Measurements from ENCODE around the gene FRMD4B.

FRMD4B gene

GRCh38 chr3:69328103-69328962 lies 57.6 kb downstream of the FRMD4B start:
- Histone ChIP-seq H3K27ac (replicated peaks) (no peak overlapping the region), H3K4me3 (replicated peaks; ENCODE audit: insufficient read depth, low read length) (no peak overlapping the region), H3K27me3 (ENCODE audit: insufficient read depth, poor library complexity, severe bottlenecking) (no peaks in the 10 kb centered on the region)
- no peak for DNase-seq (ENCODE audit: low read depth in 1 of 2, low spot score in 1 of 2)
- TF ChIP-seq REST (IDR thresholded peaks at IDR 0.05; ENCODE audit: insufficient replicate concordance, low read depth) (no peak), GABPA (IDR thresholded peaks at IDR 0.05; ENCODE audit: low read depth) (no peak), SPI1 (IDR thresholded peaks at IDR 0.05; ENCODE audit: borderline replicate concordance, low read depth) (no peak), POLR2AphosphoS5 (IDR thresholded peaks at IDR 0.05; ENCODE audit: low read depth) (no peak), CTCF (IDR thresholded peaks at IDR 0.05; ENCODE audit: insufficient read depth, low read length) (no peak)

GRCh38 chr3:69326855-69327300 lies 59.0 kb downstream of the FRMD4B start:
- peak in 1 of 2 experiments; percentile 19 for DNase-seq (ENCODE audit: low read depth in 1 of 2, low spot score in 1 of 2)
- Histone ChIP-seq H3K27ac (replicated peaks) (peak overlapping the region; percentile 45), H3K4me3 (replicated peaks; ENCODE audit: insufficient read depth, low read length) (no peak overlapping the region), H3K27me3 (ENCODE audit: insufficient read depth, poor library complexity, severe bottlenecking) (no peaks in the 10 kb centered on the region)
- no peak for TF ChIP-seq CTCF (IDR thresholded peaks at IDR 0.05; ENCODE audit: insufficient read depth, low read length)
- TF ChIP-seq GABPA (IDR thresholded peaks at IDR 0.05; ENCODE audit: low read depth): no peak
- TF ChIP-seq POLR2AphosphoS5 (IDR thresholded peaks at IDR 0.05; ENCODE audit: low read depth): no peak
- no peak for TF ChIP-seq REST (IDR thresholded peaks at IDR 0.05; ENCODE audit: insufficient replicate concordance, low read depth)
- TF ChIP-seq SPI1 (IDR thresholded peaks at IDR 0.05; ENCODE audit: borderline replicate concordance, low read depth): no peak

GRCh38 chr3:69325151-69325550 lies 60.7 kb downstream of the FRMD4B start:
- Histone ChIP-seq H3K4me3 (replicated peaks; ENCODE audit: insufficient read depth, low read length) (no peak overlapping the region), H3K27me3 (ENCODE audit: insufficient read depth, poor library complexity, severe bottlenecking) (no peaks in the 10 kb centered on the region), H3K27ac (replicated peaks) (no peak overlapping the region)
- TF ChIP-seq CTCF (IDR thresholded peaks at IDR 0.05; ENCODE audit: insufficient read depth, low read length) (no peak), SPI1 (IDR thresholded peaks at IDR 0.05; ENCODE audit: borderline replicate concordance, low read depth) (no peak), POLR2AphosphoS5 (IDR thresholded peaks at IDR 0.05; ENCODE audit: low read depth) (no peak), REST (IDR thresholded peaks at IDR 0.05; ENCODE audit: insufficient replicate concordance, low read depth) (no peak), GABPA (IDR thresholded peaks at IDR 0.05; ENCODE audit: low read depth) (no peak)
- DNase-seq (ENCODE audit: low read depth in 1 of 2, low spot score in 1 of 2): no peak
